Activated CD4-positive, CD25-positive, alpha-beta regulatory T cell treated with anti-CD3 and anti-CD28 coated beads, Interleukin-2, amount 50 U/mL, for 24 hours (primary cell): ENCODE results near the gene PLCG1.

Source experiments
- ATAC-seq, 2 donors: fragments of 150-1000 bp; cut with Tn5 transposase; one replicate each; pipeline ENCODE4 v1.10.0; 2021; ENCODE audit warnings: mild to moderate bottlenecking in 1 of 2, moderate library complexity in 1 of 2

The PLCG1 gene

GRCh38 chr20:41219824-41220223 is 82.5 kb downstream of the PLCG1 start:
- ATAC-seq: no peak

- ATAC-seq: no peak
Measured at GRCh38 chr20:41221614-41222218, 84.4 kb downstream of the PLCG1 start.

DNA sequence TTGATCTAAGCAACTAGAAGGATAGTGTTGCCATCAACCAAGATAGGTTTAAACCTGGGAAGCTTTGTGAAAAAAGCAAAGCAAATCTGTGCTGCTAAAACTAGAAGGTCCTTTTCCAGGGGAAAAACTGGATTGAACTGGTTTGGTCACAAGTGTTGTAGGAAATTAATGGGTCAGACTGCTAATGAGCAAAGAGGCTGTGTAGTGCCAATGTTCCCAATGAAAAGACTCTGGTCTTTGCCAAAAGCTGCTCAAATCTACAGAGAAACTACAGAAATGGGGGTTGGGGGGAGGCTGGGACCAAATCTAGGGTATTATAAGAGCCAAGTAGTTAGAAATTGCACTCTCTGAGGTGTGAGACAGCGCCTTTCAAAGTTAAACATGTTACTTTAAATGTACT is 85.0 kb downstream of the PLCG1 start:
- no peak for ATAC-seq

DNA sequence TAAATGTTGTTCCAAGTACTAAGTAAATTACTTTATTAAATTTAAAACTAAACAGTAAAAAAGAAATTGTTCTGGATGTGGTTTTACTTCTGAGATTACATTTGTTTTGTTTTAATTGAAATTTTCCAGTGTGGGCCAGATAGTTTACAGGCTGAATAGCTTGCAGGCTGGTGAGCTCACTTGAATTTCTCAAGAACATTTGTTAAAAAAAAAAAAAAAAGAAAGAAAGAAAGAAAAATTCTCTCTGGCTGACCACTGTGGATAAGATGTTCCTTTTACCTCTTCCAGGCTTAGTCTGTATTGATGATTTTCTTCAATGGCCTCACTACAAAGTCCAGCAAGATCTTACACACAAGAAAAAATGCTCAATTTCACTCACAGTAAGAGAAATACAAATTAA is 85.4 kb downstream of the PLCG1 start:
- no peak for ATAC-seq

GRCh38 chr20:41223112-41223511 is 85.8 kb downstream of the PLCG1 start:
- ATAC-seq: no peak

GRCh38 chr20:41224281-41224680 is 86.9 kb downstream of the PLCG1 start:
- no peak for ATAC-seq

- no peak for ATAC-seq
Measured at GRCh38 chr20:41225091-41225490, 87.7 kb downstream of the PLCG1 start.

DNA sequence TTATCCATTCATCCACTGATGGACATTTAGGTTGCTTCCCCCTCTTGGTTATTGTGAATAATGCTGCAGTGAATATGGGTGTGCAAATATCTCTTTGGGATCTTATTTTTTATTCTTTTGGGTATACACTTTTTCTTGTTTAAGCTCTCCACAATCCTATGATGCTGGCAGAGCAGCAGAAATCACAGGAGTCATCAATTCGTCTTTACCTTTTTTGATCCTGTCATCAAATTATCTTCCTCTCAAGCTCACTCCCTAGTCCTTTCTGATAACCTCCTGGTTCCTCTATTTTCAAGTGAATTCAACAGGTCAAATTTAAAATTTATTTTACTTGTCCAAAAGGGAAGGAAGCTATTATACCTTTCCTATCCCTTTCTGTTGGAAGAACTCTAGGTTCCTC is 89.1 kb downstream of the PLCG1 start:
- no peak for ATAC-seq
